GM21367 (cell line): ENCODE measurements around the gene TEX9.

Experiments
- ATAC-seq: cut with Tn5 transposase; IDR thresholded peaks from one replicate; pipeline ENCODE4 v1.9.1; 2021; ENCODE audit not compliant: unreplicated experiment

The TEX9 gene

DNA sequence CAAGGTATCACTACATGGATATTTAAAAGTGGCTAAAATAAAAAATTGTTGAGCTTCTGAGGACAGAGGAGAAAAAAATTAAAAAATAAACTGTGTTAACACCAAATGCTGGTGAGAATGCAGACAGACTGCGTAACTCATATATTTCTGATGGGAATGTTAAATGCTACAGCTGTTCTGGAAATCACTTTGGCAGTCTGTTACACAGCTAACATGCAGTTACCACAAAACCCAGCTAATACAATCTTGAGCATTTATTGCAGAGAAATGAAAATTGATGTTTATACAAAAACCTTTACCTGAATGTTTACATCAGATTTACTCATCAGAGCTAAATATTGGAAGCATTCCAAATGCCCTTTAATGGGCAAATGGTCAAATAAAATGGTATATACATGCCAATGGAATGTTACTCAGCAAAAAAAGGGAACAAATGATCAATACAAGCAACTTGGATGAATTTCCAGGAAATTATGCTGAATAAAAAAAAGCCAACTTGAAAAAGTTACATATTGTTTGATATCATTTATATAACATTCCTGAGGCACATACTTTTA, 75.1 kb downstream of the TEX9 start:
- no peak for ATAC-seq

DNA sequence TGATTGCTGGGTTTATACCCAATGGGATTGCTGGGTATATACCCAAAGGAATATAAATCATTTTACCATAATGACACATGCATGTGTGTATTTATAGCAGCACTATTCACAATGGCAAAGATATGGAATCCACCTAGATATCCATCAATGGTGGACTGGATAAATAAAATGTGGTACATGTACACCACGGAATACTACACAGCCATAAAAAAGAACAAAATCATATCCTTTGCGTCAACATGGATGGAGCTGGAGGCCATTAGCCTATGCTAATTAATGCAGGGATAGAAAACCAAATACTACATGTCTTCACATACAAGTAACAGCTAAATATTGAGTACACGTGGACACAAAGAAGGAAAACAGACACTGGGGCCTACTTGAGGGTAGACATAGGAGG, 77.1 kb downstream of the TEX9 start:
- ATAC-seq, result no peak

DNA sequence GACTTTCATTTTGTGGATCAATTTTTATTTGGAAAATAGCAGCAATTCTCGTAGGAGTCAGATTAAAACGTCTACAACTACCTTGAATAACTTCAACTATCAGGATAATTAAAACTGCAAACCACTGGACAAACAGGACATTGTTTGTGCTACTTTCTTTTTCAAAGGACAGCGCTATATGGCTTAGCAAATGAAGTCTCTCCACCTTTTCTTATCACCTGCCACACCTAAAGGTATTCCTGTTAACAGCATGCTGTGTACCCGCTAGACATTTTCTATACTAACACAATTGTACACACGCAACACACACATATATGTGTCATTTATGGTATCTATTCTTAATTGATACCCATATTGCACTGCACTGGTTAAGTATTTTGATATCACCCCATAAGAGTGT, 80.5 kb downstream of the TEX9 start:
- ATAC-seq, result no peak

DNA sequence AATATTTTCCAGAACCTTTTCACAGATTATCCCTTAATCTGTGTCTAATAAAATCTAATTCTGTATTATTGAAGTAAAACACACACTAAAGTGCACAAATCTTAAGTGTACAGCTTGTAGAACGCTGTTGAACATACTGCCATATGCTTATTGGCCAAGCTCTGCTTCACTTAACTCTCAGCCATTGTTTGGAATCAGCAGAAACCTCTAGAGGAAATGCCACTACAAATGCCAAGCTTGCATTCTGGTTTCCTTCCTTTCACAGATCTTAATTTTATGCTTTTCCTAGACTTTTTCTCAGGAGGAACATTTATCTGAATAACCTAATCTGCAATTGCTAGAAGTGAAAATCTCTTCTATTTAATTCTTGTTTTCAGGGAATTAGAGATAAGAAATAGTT, 89.6 kb downstream of the TEX9 start:
- ATAC-seq, result no peak

DNA sequence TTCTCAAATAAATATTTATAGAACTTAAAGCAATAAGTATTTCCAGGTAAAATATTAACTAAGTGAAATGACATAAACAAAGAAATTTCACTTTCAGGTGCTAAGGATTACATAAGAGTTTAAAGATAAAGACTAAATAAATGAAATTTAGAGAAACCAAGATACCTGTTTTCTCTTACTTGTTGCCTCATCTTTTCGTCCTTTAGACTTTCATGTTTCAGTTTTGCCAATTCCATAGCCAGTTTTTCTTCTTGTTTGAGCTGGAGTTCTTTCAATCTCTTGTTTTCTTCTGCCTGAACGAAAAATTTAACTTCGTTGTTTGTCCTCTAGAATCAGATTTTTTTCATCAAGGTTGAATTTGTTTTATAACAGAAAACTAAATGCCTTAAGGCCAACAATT, 91.0 kb downstream of the TEX9 start:
- ATAC-seq, result no peak

DNA sequence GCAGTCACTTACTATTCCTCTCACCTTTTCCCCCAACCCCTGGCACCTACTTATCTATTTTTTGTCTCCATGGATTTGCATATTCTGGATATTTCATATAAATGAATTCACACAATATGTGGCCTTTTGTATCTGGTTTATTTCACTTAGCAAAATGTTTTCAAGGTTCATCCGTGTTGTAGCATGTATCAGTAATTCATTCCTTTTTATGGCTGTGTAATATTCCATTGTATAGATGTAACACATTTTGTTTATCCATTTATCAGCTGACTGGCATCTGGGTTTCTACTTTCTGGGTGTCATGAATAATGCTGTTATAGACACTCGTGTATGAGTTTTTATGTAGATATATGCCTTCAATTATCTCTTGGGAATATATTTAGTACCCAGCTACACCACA, 93.9 kb downstream of the TEX9 start:
- no peak for ATAC-seq

DNA sequence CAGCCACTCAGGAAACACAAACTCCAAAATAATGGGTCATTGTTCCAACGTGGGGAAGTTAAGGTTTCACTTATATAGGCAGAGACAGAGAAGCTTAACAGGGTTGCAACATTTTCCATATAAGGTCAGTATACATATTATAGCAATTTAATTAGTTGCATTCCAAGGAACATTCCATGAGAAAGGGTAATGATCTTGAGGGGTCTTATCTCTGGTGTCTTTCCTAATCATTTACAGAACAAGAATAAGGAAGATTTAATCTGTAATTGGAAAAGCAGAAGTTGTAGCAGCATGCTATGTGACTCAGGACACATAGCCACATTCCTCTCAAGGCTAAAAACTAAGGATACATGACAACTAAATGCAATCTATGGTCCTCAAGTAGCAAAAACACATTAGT, 94.8 kb downstream of the TEX9 start:
- ATAC-seq, result no peak

DNA sequence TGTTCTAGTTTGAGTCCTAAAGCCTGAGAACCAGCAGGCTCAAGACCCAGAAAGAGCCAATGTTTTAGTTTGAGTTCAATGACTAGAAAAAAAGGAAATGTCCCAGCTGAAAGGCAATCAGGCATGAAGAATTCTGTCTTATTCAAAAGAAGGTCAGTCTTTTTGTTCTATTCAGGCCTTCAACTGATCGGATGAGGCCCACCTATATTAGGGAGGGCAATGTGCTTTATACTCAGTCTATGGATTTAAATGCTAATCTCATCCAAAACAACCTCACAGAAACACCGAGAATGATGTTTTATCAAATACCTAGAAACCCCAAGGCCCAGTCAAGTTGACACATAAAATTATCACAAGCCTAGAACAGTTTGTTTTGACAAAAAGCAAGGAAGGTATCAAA, 95.7 kb downstream of the TEX9 start:
- no peak for ATAC-seq

DNA sequence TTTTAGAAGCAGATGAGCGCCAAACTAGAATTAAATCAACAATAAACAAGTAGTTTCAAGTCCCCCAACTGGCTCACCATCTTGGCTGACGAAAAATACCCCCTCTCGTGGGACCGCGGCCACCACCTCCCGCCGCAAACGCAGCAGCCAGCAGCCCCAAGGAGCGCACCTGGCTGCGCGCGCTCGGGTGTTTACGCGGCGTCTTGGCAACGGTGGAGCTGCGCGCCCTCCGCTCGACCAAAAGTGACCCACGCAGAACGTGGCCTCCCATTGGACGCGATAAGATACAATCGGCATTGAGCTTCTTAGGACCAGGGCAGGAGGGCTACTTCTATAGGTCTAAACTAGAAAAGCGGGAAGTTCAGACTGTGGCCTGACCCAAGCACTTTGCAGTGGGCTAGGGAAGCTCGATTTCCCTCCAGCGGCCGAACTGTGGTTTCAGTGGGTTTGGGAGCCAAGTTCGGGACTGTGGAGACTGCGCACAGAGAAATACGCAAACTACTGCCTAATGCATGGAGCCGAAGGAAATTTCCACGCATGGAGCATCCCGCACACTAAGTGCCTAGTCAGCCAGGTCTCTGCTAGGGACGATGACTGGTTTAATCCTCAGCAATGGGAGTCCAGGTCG, 99.8 kb downstream of the TEX9 start, which contains the start of gene MNS1:
TSS of gene MNS1 (minus strand) at position 245 of the 628 bp plus-strand sequence. CDS start at position 80, 165 bp downstream.
- peak; percentile 98 for ATAC-seq

DNA sequence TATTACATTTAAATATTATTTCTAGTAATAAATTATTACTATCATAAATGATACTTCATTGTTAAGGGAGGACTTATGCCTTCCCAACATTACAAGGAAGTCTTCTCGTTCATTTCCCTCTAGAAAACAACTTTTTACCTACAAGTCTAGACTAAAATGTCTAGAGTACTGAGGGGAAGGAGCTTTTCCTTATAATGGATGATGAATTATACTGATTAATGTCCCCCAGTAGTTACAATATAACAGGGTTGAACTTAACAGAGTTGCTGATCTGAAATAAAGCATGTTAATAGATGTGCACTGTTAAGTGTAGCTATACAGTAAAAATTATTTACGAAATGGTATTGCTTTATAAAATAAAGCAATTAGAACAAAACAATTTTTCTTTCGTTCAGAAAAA, 102.4 kb downstream of the TEX9 start:
- ATAC-seq, result no peak

DNA sequence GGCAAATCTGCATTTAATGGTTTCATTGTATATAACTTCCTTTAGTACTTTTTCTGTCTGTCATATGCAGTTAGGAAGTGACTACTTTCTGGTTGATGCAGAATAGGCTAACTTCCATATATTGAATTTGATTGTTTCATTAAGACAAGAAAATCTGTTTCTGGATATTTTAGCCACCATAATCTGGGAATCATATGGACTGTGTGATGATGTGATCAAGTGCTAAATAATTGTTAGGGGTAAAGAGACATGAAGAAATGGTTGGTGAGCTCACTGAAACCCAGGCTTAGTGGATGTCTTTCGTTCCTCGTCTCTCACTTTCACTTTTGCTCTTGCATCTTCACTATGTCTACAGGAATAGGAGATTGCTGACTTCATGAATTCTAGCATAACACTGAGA, 103.2 kb downstream of the TEX9 start:
- no peak for ATAC-seq

DNA sequence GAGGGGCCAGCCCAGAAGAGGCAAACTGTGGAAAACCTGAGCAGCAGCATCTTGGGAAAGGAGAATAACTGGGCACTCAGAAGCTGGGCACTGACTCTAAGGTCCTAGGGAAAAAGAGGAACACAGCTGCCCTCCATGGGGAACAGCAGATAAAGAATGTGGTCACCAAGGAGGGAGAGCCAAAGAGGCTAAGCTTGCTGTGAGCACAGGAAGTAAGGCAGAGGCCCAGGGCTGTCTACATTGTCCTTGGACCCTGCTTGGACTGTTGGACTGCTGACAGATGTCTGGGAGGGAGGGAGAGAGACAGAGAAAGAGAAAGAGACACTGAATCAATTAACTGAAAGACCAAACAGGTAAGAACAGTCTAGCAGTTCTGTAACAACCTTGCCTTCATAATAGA, 104.3 kb downstream of the TEX9 start:
- no peak for ATAC-seq

DNA sequence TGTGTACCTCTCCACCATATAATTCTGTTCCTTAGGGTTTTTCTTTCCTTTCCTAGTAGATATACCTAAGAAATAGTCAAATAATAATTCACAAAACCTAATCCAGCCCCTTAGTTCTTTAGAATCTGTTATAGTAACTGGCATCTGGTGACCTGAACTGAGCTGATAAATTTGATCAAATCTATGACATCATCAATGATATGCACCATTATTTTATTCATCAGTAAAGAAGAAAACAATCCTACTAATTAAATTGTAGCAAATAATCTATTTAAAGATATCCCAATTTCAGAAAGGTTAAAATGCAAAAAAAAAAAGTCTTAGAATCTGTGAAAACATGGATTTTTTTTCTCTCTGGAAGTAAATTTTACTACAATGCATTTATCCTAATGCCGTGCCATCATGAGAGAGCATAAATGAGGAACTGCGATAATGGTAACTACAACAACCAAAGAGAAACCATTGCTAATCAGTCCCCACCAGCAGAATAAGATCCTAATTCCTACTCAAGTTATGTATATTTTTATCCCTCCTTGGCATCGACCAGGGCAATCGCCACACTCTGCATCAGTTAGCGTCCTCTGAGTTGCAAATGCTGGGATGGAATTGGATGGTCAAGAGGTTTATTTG, 106.3 kb downstream of the TEX9 start:
- no peak for ATAC-seq

DNA sequence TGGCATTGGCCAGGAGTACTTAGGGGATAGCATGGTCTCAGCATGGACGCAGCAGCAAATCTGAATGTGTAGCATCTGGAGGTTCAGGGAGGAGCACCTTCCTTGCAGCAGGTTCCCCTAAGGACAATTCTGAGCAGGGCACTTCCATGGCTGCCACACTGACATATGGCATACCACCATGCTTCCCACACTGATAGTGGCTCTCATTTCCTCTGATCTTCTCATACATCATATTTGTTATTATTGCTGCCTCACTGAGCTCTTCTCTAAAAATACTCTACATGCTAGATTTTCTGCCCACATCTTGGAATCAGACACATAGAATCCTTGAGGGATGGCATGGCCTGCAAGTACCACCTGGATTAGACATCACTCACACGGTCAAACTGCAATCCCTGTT, 107.1 kb downstream of the TEX9 start:
- no peak for ATAC-seq

DNA sequence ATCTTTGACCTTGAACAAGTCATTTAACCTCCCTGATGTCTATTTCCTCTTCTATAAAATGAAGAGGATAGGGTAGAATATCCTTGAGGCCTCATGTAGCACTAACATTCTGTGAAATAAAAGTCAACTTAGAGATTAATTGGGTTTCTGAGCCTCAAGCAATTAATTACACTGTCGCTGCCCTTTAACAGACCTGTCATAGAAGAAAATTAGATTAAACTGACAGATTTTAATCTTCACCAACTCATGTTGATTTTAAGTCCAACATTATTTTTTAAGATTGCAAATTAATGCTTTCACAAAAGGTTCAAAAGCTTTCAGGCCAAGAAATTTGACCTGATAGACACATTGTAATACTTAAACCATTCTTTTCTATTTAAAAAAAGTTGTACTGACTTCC, 107.8 kb downstream of the TEX9 start:
- ATAC-seq, result no peak

DNA sequence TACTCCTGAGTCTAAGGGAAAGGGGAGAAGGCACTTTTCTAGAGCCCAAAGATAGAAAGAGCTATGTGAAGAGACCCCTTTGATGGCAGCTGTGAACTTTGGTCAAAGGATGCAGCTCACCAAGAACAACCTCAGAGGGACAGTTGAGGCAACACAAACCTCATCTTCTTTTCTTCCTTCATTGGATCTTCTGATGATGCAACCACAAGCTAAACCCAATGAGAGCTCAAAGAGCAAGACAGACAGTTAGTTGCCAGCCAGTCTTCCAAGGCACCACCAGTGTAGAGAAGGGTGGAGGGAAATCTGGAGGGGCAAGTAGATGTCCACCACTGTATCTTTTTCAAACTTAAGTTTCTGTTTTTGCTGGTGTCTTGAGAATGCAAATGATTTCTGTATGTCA, 110.1 kb downstream of the TEX9 start:
- no peak for ATAC-seq
